Activated naive CD8-positive, alpha-beta T cell treated with anti-CD3 and anti-CD28 coated beads for 36 hours (primary cell): Measurements from ENCODE around the gene S100A16. TPM values are rescaled to one million over a fixed set of nuclear protein-coding genes. Genes with fewer than 3 reads are reported as not detected.

Source experiments
- DNase-seq: peaks from one replicate; pipeline ENCODE4 v3.0.0; 2021
- H3K27ac Mint-ChIP-seq: one replicate; pipeline ENCODE4 v1.8.0; 2022; ENCODE audit warnings: mild to moderate bottlenecking, moderate library complexity, mixed read lengths
- H3K27me3 Mint-ChIP-seq: one replicate; pipeline ENCODE4 v1.8.0; 2022; ENCODE audit warnings: mild to moderate bottlenecking, mixed read lengths
- H3K36me3 Mint-ChIP-seq: one replicate; pipeline ENCODE4 v1.8.0; 2021; ENCODE audit warnings: mild to moderate bottlenecking, mixed read lengths
- H3K4me1 Mint-ChIP-seq: one replicate; pipeline ENCODE4 v1.8.0; 2021; ENCODE audit warnings: mixed read lengths
- H3K4me3 Mint-ChIP-seq: one replicate; pipeline ENCODE4 v1.8.0; 2022; ENCODE audit warnings: mild to moderate bottlenecking, moderate library complexity, mixed read lengths
- H3K9me3 Mint-ChIP-seq: one replicate; pipeline ENCODE4 v1.8.0; 2022; ENCODE audit warnings: mixed read lengths
- total RNA-seq, 2 experiments: library from RNA; stranded (reverse); gene quantifications; one replicate each; pipeline ENCODE4 v1.2.3, GENCODE V29; 2021

S100A16 gene, protein sequence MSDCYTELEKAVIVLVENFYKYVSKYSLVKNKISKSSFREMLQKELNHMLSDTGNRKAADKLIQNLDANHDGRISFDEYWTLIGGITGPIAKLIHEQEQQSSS
- total RNA-seq, result not detected

DNA sequence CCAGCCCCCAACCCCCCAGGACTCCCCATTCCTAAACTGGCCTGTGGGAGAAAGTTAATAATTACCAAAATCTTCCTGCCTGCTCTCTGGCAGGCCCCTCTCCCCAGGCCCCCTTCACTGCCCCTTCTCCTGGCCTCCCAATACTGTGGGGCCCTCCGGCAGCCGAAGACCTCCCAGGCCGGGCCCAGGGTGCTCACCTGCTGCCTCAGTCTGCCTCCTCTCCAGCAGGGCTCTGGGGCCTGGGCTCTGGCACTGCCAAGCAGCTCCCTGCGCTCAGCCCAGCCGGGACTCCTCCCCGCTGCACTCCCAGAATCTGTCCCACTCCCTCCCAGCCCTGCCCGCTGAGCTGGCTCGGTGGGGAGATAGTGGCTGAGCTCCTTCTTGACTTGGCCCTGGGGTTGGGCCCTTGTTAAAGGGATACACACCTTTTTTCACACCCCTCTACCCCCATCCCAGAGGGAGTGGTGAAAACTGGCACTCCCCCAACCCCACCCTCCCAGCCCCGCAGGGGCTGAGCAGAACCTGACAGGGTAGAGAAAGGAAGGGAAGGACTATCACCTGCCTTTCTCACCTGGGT, at the start of gene S100A16:
S100A16 (minus strand) TSS at position 383 of the 577 bp plus-strand sequence. CDS start 4,986 bp downstream, outside the sequence.
- Mint-ChIP-seq H3K27ac (no peak within 1 kb of the TSS), H3K27me3 (no peaks in the 10 kb centered on the region), H3K9me3 (no peaks in the 10 kb centered on the region), H3K4me3 (no peak within 1 kb of the TSS), H3K36me3 (no peaks in the 10 kb centered on the region), H3K4me1 (peaks cover 2% of the 10 kb centered on the region)
- no peak for DNase-seq

DNA sequence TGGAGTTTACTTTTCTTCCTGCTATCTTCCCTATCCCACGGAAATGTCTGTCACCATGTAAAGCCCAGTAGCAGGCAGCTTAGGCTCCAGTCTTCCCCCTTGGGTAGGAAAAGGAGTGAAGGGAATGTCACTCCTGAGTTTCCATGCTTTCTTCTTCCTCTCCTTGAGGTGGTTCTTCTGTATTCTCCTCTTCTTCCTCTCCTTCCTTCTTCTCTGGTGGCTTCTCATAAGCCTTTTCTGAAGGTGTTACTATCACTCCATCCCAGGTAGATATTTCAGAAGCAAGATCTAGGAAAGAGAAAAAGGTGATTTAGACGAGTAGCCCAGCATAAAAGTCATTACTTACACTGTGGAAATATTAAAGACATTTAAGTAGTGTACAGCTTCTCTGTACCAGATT, 49.3 kb upstream of the S100A16 start:
- no peaks in the 10 kb centered on the region for H3K27me3 Mint-ChIP-seq
- no peak overlapping the region for H3K4me3 Mint-ChIP-seq
- H3K4me1 Mint-ChIP-seq, result peaks cover 29% of the 10 kb centered on the region
- peaks cover 38% of the 10 kb centered on the region for H3K36me3 Mint-ChIP-seq
- no peak for DNase-seq
- no peak overlapping the region for H3K27ac Mint-ChIP-seq
- no peaks in the 10 kb centered on the region for H3K9me3 Mint-ChIP-seq

DNA sequence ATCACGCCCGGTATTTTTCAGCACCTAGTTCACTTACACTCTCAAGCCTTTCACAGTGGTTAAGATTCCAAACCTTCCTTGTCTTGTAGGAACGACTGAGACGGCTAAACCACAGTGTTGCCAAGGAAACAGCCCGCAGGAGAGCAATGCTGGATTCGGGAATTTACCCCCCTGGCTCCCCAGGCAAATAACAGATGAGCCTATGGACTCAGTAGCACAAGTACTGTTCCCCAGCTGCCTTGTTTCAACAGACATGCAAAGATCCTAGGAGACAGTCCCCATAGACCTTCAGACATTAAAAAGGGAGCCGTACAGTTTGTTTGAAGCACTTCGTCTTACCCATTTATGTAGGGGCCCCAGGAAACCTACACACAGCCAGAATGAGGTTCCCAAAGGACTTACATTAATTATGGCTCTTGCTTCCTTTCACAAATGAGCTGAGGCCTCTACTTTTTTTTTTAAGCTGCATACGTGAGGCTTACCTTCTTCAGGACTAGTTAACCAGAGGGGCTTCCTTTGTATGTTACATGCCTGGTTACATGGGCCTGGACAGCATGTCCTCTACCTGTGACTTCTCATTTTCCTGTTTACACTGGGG, 48.3 kb upstream of the S100A16 start:
- Mint-ChIP-seq H3K4me1 (peaks cover 21% of the 10 kb centered on the region), H3K27ac (peak overlapping the region; percentile 66), H3K27me3 (no peaks in the 10 kb centered on the region), H3K9me3 (no peaks in the 10 kb centered on the region), H3K4me3 (no peak overlapping the region), H3K36me3 (peaks cover 29% of the 10 kb centered on the region)
- no peak for DNase-seq

DNA sequence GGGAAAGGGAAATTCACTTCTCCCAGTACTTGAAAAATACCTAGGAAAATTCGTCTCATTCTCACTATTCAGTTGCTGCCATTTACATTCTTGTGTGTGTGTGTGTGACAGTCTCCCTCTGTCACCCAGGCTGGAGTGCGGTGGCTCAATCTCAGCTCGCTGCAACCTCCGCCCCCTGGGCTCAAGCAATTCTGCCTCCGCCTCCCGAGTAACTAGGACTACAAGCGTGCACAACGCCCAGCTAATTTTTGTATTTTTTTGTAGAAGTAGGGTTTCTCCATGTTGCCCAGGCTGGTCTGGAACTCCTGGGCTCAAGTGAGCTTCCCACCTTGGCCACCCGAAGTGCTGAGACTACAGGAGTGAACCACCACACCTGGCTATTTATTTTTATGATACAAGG, 46.7 kb upstream of the S100A16 start:
- peaks cover 17% of the 10 kb centered on the region for H3K36me3 Mint-ChIP-seq
- peak overlapping the region; percentile 89 for H3K27ac Mint-ChIP-seq
- H3K9me3 Mint-ChIP-seq, result no peaks in the 10 kb centered on the region
- H3K27me3 Mint-ChIP-seq, result no peaks in the 10 kb centered on the region
- DNase-seq, result no peak
- peaks cover 19% of the 10 kb centered on the region for H3K4me1 Mint-ChIP-seq
- peak overlapping the region; percentile 98 for H3K4me3 Mint-ChIP-seq

DNA sequence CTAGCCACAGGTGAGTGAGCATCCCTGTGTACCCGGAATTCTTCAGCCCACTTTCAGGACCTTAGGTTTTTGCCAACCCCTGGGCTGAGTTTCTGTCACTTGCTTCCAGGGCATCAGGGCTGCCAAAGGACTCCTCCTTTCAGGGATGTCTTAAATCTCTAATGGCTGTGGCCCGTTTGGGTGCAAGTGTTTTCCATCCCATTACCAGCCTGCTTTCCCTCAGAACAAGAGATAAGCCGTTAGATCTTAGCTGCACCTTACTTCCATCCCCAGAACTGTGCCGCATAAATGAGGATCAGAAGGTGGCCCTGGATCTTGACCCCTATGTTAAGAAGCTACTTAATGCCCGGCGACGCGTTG, 46.2 kb upstream of the S100A16 start:
- DNase-seq, result no peak
- no peaks in the 10 kb centered on the region for H3K27me3 Mint-ChIP-seq
- H3K4me3 Mint-ChIP-seq, result peak overlapping the region; percentile 98
- H3K9me3 Mint-ChIP-seq, result no peaks in the 10 kb centered on the region
- peaks cover 18% of the 10 kb centered on the region for H3K4me1 Mint-ChIP-seq
- H3K27ac Mint-ChIP-seq, result peak overlapping the region; percentile 89
- H3K36me3 Mint-ChIP-seq, result peaks cover 14% of the 10 kb centered on the region

DNA sequence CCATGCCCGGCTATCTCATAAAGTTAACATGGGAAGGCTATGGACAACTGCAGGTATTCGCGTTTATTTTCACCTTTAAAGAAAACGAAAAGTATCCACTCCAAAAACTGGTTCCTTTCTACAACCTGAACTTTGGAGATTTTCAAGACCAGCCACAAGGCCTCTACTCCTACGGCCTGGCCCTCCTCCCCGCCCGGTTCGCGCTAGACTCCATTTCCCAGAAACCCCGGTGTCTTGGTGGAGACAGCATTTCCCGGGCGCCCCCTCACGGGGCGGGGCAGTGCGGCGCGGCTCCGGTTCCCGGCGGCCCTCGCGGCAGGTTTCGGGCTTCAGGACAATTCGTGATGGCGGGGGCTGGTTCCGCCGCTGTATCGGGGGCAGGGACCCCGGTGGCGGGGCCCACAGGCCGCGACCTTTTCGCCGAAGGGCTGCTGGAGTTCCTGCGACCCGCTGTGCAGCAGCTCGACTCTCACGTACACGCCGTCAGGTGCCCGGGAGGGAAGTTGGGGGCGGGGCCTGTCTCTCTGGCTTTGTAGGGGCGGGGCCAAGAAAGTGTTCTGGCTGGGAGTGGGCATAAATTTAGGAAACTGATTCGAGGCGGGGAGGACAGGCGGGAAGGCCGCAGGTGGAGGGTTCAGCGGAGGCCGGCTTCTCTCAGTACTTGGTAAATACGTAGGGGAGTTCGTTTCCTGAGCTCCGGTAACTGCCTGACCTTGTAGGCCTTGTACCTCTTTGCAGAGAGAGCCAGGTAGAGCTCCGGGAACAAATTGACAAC, 45.6 kb upstream of the S100A16 start, which contains the start of gene SNAPIN:
SNAPIN (plus strand) TSS at position 304 of the 775 bp plus-strand sequence; CDS start at position 345, 41 bp downstream.
- no peaks in the 10 kb centered on the region for H3K27me3 Mint-ChIP-seq
- no peaks in the 10 kb centered on the region for H3K9me3 Mint-ChIP-seq
- peaks cover 18% of the 10 kb centered on the region for H3K4me1 Mint-ChIP-seq
- H3K36me3 Mint-ChIP-seq, result peaks cover 10% of the 10 kb centered on the region
- H3K27ac Mint-ChIP-seq, result peak within 1 kb of the TSS; percentile 89
- peak within 1 kb of the TSS; percentile 98 for H3K4me3 Mint-ChIP-seq
- peak; percentile 95 for DNase-seq

DNA sequence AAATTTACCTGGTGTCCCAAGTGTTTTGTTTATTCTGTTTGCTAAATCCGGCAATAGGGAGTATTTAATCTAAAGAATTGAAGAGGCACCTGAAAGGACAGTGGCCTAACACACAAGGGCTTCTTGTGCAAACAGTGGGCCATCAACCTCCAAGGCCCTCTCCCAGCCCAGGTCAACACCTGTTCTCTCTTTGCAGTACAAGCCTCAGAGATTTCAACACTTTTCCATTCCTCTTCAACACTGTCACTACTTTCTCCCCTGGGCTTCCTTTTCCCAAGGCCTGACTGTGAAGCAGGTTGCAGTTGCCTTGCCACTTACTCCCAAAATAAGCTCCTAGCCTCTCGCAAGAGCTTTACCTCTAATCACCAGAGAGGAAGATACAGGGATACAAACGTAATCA, 42.4 kb upstream of the S100A16 start:
- Mint-ChIP-seq H3K27ac (no peak overlapping the region), H3K36me3 (no peaks in the 10 kb centered on the region), H3K4me3 (no peak overlapping the region), H3K4me1 (peaks cover 13% of the 10 kb centered on the region), H3K9me3 (no peaks in the 10 kb centered on the region), H3K27me3 (no peaks in the 10 kb centered on the region)
- no peak for DNase-seq

DNA sequence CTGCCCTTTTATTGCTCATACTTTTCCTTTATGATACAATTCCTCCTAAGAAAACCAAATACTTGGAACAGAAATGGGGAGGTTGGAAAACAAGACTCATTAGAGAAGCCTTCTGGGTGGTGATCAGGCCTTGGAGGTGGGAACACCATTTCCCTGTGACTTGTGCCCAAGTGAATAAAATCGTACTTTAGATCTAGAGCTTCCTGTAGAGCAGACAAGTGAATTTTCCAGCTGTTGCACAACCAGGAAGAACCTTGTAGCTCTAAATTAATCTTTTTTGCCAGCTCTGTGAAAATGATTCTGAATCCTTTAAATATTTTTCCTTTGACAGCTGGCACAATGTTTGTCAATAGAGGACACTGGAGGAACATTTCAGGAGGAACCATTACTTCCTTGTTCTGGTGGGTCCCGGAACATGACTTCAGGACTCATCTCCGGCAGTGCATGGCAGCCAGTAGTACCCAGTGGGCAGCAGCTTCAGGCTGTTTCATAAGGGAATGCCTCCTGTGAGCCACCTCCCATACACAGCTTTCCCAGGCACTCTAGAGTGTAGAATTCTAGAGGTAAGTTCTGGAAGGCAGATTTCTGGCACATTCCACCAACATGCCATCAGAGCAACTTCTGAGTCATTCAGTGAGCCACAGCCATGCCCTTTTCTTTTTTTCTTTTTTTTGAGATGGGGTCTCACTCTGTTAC, 40.0 kb upstream of the S100A16 start:
- no peaks in the 10 kb centered on the region for H3K27me3 Mint-ChIP-seq
- DNase-seq, result no peak

DNA sequence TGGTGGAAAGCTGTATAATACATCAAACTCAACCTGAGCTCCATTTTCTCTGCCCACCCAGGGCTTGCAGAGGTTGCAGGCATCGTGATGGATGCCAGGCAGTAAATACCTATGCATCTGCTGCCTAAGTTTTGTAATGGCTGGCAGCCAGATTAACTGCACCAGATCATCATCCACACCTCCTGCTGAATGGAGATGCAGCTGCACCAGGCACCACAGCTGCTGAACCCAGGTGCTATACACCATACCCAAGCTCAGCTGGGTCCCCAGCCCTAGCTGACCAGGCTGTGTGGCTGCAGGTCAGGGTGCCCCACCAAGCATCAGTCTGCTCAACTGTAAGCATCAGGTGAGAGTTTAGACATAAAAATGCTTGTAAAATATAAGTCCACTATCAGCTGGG, 38.8 kb upstream of the S100A16 start:
- no peak for DNase-seq
- Mint-ChIP-seq H3K9me3 (no peaks in the 10 kb centered on the region), H3K27me3 (no peaks in the 10 kb centered on the region), H3K27ac (no peak overlapping the region), H3K36me3 (peaks cover 9% of the 10 kb centered on the region), H3K4me1 (peaks cover 23% of the 10 kb centered on the region), H3K4me3 (no peak overlapping the region)

More for the DNA sequence above, 40.0 kb upstream of the S100A16 start:
- Mint-ChIP-seq H3K9me3 (no peaks in the 10 kb centered on the region), H3K4me1 (peaks cover 21% of the 10 kb centered on the region), H3K4me3 (no peak overlapping the region), H3K27ac (no peak overlapping the region), H3K36me3 (peaks cover under 1% of the 10 kb centered on the region)

DNA sequence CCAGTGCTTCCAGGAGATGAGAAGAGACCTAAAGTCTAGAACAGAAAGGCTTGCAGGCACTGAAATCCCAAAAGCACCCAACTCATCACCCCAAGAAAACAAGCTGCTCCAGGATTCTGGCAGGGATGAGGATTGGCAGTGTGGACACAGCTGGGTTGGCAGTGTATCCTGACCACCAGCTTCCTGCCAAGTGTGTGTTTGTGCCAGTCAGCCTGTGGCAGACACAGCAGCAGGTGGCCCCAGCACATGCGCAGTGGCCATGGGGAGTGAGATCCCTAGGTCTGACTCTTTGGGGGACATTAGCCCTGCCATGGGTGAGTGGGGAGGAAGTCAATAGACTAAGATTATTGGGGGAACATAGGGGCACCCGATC, 36.9 kb upstream of the S100A16 start:
- H3K36me3 Mint-ChIP-seq, result peaks cover 26% of the 10 kb centered on the region
- H3K9me3 Mint-ChIP-seq, result no peaks in the 10 kb centered on the region
- no peak overlapping the region for H3K4me3 Mint-ChIP-seq
- DNase-seq, result no peak
- H3K27me3 Mint-ChIP-seq, result no peaks in the 10 kb centered on the region
- H3K4me1 Mint-ChIP-seq, result peaks cover 29% of the 10 kb centered on the region
- peak overlapping the region; percentile 81 for H3K27ac Mint-ChIP-seq

DNA sequence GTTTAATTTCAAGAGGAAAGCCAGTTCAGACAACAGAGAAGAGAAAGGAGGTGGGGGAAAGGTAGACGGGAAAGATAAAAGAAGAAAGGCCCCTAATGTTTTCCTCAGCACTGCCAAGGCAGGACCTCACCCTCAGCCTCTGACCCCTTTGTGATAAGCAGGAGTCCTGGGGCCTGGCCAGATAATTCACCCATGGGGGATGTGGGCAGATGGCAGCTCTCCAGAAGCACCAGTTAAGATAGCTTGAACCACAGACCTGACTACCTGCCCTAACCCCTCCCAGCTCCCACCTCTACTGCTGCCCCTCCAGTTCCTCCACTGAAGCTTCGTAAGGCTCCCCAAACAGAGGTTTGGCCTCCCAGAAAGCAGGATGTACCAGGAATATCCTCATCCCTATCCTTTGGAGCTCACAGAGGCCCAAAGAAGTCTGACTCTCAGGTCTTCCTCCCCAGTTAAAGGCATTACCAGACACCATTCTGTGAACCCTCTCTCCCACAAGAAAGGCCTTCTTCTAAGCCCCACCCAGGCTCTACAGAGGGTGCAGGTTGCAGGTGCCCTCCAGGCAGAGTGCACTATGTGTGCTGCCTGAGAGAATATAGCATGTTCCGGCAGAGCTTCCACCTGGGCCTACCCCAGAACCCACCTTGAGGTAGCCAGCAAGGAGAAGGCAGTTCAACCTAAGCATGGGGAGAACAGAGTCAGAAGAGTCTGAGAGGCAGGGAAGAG, 36.4 kb upstream of the S100A16 start:
- H3K9me3 Mint-ChIP-seq, result no peaks in the 10 kb centered on the region
- DNase-seq, result no peak
- peaks cover 30% of the 10 kb centered on the region for H3K4me1 Mint-ChIP-seq
- H3K36me3 Mint-ChIP-seq, result peaks cover 30% of the 10 kb centered on the region
- peak overlapping the region; percentile 33 for H3K4me3 Mint-ChIP-seq
- H3K27ac Mint-ChIP-seq, result peak overlapping the region; percentile 81
- H3K27me3 Mint-ChIP-seq, result no peaks in the 10 kb centered on the region

DNA sequence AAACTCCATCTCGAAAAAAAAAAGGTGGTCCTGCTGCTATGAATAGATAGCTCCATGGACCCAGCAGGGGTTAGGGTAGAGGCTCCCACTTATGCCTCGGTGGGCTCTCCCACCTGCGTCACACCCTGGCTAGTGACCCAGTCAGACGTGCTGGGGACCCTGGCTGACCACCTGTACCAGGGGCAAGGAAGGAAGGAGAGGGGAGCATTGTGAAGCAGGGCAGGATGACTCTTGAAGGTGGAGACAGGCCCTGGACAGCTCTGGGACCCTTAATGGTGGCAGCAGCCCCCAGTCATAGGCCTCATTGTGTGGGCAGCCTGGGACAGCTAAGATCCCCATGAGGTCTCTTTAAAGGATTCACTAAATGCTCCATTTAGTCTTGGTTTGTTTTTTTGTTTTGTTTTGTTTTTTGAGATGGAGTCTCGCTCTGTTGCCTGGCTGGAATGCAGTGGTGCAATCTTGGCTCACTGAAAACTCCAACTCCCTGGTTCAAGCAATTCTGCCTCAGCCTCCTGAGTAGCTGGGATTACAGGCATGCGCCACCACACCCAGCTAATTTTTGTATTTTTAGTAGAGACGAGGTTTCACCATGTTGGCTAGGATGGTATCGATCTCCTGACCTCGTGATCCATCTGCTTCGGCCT, 35.2 kb upstream of the S100A16 start:
- H3K27ac Mint-ChIP-seq, result peak overlapping the region; percentile 65
- no peak overlapping the region for H3K4me3 Mint-ChIP-seq
- H3K27me3 Mint-ChIP-seq, result no peaks in the 10 kb centered on the region
- H3K9me3 Mint-ChIP-seq, result no peaks in the 10 kb centered on the region
- peaks cover 39% of the 10 kb centered on the region for H3K36me3 Mint-ChIP-seq
- peaks cover 36% of the 10 kb centered on the region for H3K4me1 Mint-ChIP-seq
- no peak for DNase-seq

DNA sequence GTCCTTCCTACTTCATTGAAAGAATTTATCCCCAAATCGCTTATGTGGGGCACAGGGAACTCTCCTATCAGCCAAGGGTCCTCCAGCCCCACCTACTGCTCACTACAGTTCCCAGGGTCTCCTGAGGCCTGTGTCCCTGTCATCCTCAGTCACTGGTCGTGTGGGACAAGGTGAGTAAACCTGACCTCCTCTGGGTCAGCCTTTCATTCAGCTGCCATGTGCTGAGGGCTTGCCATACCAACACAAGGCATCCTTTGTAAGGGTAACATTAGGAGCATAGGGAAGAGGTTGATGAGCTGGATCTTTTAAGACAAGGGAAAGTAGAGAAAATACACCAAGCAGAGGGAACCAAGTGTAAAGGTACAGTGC, 34.4 kb upstream of the S100A16 start:
- H3K4me1 Mint-ChIP-seq, result peaks cover 34% of the 10 kb centered on the region
- no peaks in the 10 kb centered on the region for H3K27me3 Mint-ChIP-seq
- H3K9me3 Mint-ChIP-seq, result no peaks in the 10 kb centered on the region
- no peak overlapping the region for H3K4me3 Mint-ChIP-seq
- H3K27ac Mint-ChIP-seq, result no peak overlapping the region
- peaks cover 45% of the 10 kb centered on the region for H3K36me3 Mint-ChIP-seq
- no peak for DNase-seq

DNA sequence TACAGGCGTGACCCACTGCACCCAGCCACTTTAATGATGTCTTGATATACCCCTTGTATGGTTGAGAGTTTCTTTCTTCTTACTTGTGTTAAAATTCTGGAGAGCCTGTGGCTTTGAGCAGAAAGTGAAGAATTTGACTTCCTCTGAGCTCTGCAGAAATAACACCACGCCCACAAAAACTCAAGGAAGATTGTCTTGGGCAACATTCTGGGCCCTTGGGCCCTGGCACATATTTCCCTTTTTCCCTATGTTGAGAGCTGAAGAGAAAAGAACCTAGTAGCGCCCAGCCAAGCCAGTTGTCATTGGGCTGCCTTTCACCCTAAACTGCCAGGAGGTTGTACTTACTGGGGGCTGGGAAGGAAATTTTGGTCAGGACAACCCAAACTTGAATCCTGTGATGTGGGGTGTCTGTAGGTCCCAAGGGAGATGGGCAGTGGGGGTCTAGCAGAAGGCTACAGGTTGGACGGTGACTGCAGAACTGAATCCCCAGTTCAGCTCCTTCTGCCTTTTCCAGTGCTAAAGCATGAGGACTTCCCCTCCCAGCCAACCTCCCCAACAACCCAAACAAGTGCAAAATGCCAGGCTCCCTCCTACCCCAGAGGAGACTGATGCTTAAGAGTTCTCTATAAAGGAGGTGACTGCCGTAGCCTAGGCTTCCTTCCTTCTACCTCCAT, 33.9 kb upstream of the S100A16 start:
- DNase-seq, result no peak
- Mint-ChIP-seq H3K36me3 (peaks cover 48% of the 10 kb centered on the region), H3K27ac (peak overlapping the region; percentile 73), H3K9me3 (no peaks in the 10 kb centered on the region), H3K4me3 (no peak overlapping the region), H3K4me1 (peaks cover 38% of the 10 kb centered on the region), H3K27me3 (no peaks in the 10 kb centered on the region)
